IMR-90 (cell line): Measurements from ENCODE around the gene PRR27. TPM values are rescaled to one million over a fixed set of nuclear protein-coding genes. Genes with fewer than 3 reads are reported as not detected.

Experiments used
- ATAC-seq: fragments of 200-7000 bp; cut with Tn5 transposase; 2 replicates; pipeline ENCODE4 v1.9.1; 2020; ENCODE audit warnings: low read depth, mild to moderate bottlenecking, moderate library complexity
- BruUV-seq: library from RNA; stranded (reverse); fragments of 400-500 nt; replicated peaks from 2 replicates; lab custom pipeline; 2021; lab: Mats Ljungman, UMichigan
- CTCF ChIA-PET: fragments of 300-600 bp; formaldehyde crosslinking; extraction: SDS; loops from one replicate; lab custom pipeline; 2021; ENCODE audit warnings: antibody characterized with exemption; lab: Yijun Ruan, JAX
- POLR2A ChIA-PET: fragments of 300-600 bp; sonication (Branson Sonifier 250); formaldehyde crosslinking; loops from one replicate; lab custom pipeline; 2022; ENCODE audit warnings: antibody characterized with exemption; ENCODE audit not compliant: unreplicated experiment; lab: Charles Lee
- DNase-seq: peaks from one replicate; pipeline ENCODE4 v3.0.0; 2013
- H2AFZ ChIP-seq: replicated peaks from 2 replicates; pipeline ENCODE3; 2013; ENCODE audit warnings: low read length, mild to moderate bottlenecking; ENCODE audit not compliant: poor library complexity
- H2AK5ac ChIP-seq: 2 replicates; pipeline ENCODE4 v1.6.1; 2013; ENCODE audit warnings: low read depth, low read length, inconsistent platforms
- H2AK9ac ChIP-seq: replicated peaks from 2 replicates; pipeline ENCODE3; 2013; ENCODE audit warnings: mild to moderate bottlenecking, low read depth, low read length, moderate library complexity; ENCODE audit not compliant: poor library complexity
- H2BK120ac ChIP-seq: 2 replicates; pipeline ENCODE4 v1.6.1; 2013; ENCODE audit warnings: low read depth, low read length, inconsistent platforms
- H2BK15ac ChIP-seq: 3 replicates; pipeline ENCODE4 v1.6.1; 2013; ENCODE audit warnings: low read depth, low read length, inconsistent platforms
- H2BK20ac ChIP-seq: 2 replicates; pipeline ENCODE4 v1.6.1; 2013; ENCODE audit warnings: low read depth, mild to moderate bottlenecking, inconsistent platforms, low read length, moderate library complexity
- H2BK5ac ChIP-seq: 2 replicates; pipeline ENCODE4 v1.6.1; 2013; ENCODE audit warnings: mild to moderate bottlenecking, low read depth, low read length, inconsistent platforms; ENCODE audit not compliant: poor library complexity, severe bottlenecking
- H3K14ac ChIP-seq: replicated peaks from 2 replicates; pipeline ENCODE4 v1.6.1; 2013; ENCODE audit warnings: low read depth, low read length, inconsistent platforms
- H3K18ac ChIP-seq: 2 replicates; pipeline ENCODE4 v1.6.1; 2013; ENCODE audit warnings: low read depth, low read length, control low read depth
- H3K23ac ChIP-seq: 2 replicates; pipeline ENCODE4 v1.6.1; 2013; ENCODE audit warnings: low read depth, low read length, inconsistent platforms
- H3K27ac ChIP-seq: 2 replicates; pipeline ENCODE4 v1.5.1; 2013; ENCODE audit warnings: mild to moderate bottlenecking, control low read depth, low read length; ENCODE audit not compliant: insufficient read depth
- H3K27me3 ChIP-seq: 2 replicates; pipeline ENCODE4 v1.6.1; 2013; ENCODE audit warnings: low read length; ENCODE audit not compliant: control insufficient read depth, insufficient read depth
- H3K36me3 ChIP-seq: 2 replicates; pipeline ENCODE4 v1.6.1; 2013; ENCODE audit warnings: low read length, mixed read lengths; ENCODE audit not compliant: control insufficient read depth, insufficient read depth
- H3K4ac ChIP-seq: 2 replicates; pipeline ENCODE4 v1.6.1; 2013; ENCODE audit warnings: low read depth, low read length, inconsistent platforms
- H3K4me1 ChIP-seq: 2 replicates; pipeline ENCODE4 v1.6.1; 2013; ENCODE audit warnings: low read length, mixed read lengths; ENCODE audit not compliant: control insufficient read depth, insufficient read depth
- H3K4me2 ChIP-seq: 2 replicates; pipeline ENCODE4 v1.6.1; 2013; ENCODE audit warnings: low read depth, mild to moderate bottlenecking, control low read depth, low read length, moderate library complexity
- H3K4me3 ChIP-seq: 2 replicates; pipeline ENCODE4 v1.5.1; 2013; ENCODE audit warnings: low read depth, mild to moderate bottlenecking, control low read depth, low read length, moderate library complexity; ENCODE audit not compliant: insufficient read depth
- H3K56ac ChIP-seq: 2 replicates; pipeline ENCODE4 v1.6.1; 2013; ENCODE audit warnings: low read length, inconsistent platforms; ENCODE audit not compliant: insufficient read depth; ENCODE audit errors: extremely low read depth
- H3K79me1 ChIP-seq, 2 experiments: 2 replicates each; pipeline ENCODE4 v1.6.1; 2013; ENCODE audit warnings: low read length in 2 of 2, inconsistent platforms in 1 of 2, low read depth in 1 of 2
- H3K9ac ChIP-seq: 2 replicates; pipeline ENCODE4 v1.6.1; 2013; ENCODE audit warnings: low read depth, low read length, control low read depth
- H3K9me1 ChIP-seq: 2 replicates; pipeline ENCODE4 v1.6.1; 2013; ENCODE audit warnings: low read length, inconsistent platforms; ENCODE audit not compliant: insufficient read depth
- H3K9me3 ChIP-seq: 2 replicates; pipeline ENCODE4 v1.6.1; 2013; ENCODE audit warnings: low read length; ENCODE audit not compliant: control insufficient read depth, insufficient read depth
- H4K20me1 ChIP-seq: 2 replicates; pipeline ENCODE4 v1.6.1; 2013; ENCODE audit warnings: low read length, inconsistent platforms; ENCODE audit not compliant: insufficient read depth
- H4K5ac ChIP-seq: 2 replicates; pipeline ENCODE4 v1.6.1; 2013; ENCODE audit warnings: mild to moderate bottlenecking, low read depth, low read length, control low read depth
- H4K8ac ChIP-seq, 2 experiments: 2 replicates each; pipeline ENCODE4 v1.6.1; 2013; ENCODE audit warnings: low read depth in 2 of 2, low read length in 2 of 2, control low read depth in 1 of 2, inconsistent platforms in 1 of 2
- H4K91ac ChIP-seq: 2 replicates; pipeline ENCODE4 v1.6.1; 2013; ENCODE audit warnings: low read depth, low read length, inconsistent platforms; ENCODE audit not compliant: insufficient read depth
- RFX5 ChIP-seq: IDR thresholded peaks from 2 replicates; pipeline ENCODE4 v1.8.0; 2012; ENCODE audit warnings: low read depth, mild to moderate bottlenecking, low read length, moderate library complexity
- SMC3 ChIP-seq: fragments of 150-350 bp; IDR thresholded peaks from 2 replicates; pipeline ENCODE4 v1.6.1; 2016; ENCODE audit warnings: low read depth, mild to moderate bottlenecking, antibody characterized with exemption, low read length, moderate library complexity
- WGBS, 2 experiments: methylation state at CpG; one replicate each; pipeline versions ENCODE4 v1.1.5 to v1.1.7; 2013; ENCODE audit warnings: missing lambda C conversion rate in 2 of 2; ENCODE audit not compliant: insufficient read length in 1 of 2; ENCODE audit errors: extremely low coverage in 2 of 2; 5-methylcytosine and 5-hydroxymethylcytosine counted together
- dilution Hi-C: fragments of 300-500 bp; cut with HindIII; formaldehyde crosslinking; loops from one replicate; pipeline ENCODE4 v1.14.3; 2018; ENCODE audit warnings: low sequenced_read_pairs; ENCODE audit not compliant: unreplicated experiment
- in situ Hi-C: fragments of 300-500 bp; cut with MboI; formaldehyde crosslinking; loops from 3 replicates; pipeline ENCODE4 v1.14.3; 2019; ENCODE audit warnings: low sequenced_read_pairs, inconsistent platforms, mixed read lengths
- intact Hi-C: fragments of 100-400 bp; cut with micrococcal nuclease; formaldehyde crosslinking; loops from 2 replicates; pipeline ENCODE4 v1.10.0; 2022
- polyA plus RNA-seq, 3 experiments: library from polyadenylated mRNA; depleted of rRNA; stranded (reverse); fragments of >200 nt; gene quantifications; 2 replicates each; pipeline ENCODE4 v1.2.3, GENCODE V29; 2012; ENCODE audit warnings: low replicate concordance in 1 of 3
- total RNA-seq: library from RNA; depleted of rRNA; stranded (reverse); fragments of >200 nt; gene quantifications from 2 replicates; pipeline ENCODE4 v1.2.3, GENCODE V29; 2012
- TF ChIP-seq, protein P1 (sequence below): fragments of 150-350 bp; IDR thresholded peaks from 2 replicates; pipeline ENCODE4 v1.6.1; 2017; ENCODE audit warnings: mild to moderate bottlenecking, antibody characterized with exemption, low read length, low read depth

Gene PRR27
- total and polyA plus RNA-seq, 2 of the 4 experiments (the other 2 are of a cell fraction): not detected

DNA sequence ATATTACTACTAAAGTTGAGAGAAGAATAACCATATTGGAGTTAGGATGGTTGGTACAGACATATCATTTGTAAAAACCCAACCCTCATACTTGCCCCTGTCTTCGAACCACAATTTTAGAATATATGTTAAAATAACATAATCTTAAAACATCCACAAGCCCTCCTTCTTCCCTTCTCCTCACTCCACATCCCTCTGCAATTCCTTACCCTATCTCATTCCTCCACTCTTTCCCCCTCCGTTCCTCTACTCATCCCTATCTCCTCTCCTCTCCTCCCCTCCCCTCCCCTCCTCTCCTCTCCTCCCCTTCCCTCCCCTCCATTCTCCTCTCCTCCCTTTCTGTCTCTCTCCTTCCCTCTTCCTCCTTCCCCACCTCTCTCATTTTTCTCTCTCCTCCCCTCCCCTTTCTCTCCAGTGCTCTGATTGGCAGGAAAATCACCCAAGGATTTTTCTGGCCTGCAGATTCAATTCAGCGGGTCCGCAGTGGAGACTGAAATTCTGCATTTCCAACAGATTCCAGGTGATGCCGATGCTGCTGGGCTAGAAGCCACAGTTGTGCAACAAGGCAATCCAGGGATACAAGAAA is 24.1 kb downstream of the PRR27 start:
- Histone ChIP-seq H3K23ac (no peak overlapping the region), H3K36me3 (no peaks in the 10 kb centered on the region), H3K27me3 (no peaks in the 10 kb centered on the region), H3K9me3 (no peaks in the 10 kb centered on the region), H4K8ac (no peak overlapping the region), H4K91ac (no peak overlapping the region), H3K79me1 (no peaks in the 10 kb centered on the region), H3K14ac (no peak overlapping the region), H2BK120ac (no peak overlapping the region), H3K9me1 (no peaks in the 10 kb centered on the region), H2AK9ac (no peak overlapping the region), H2AFZ (no peak overlapping the region), H3K4ac (no peak overlapping the region), H4K20me1 (no peaks in the 10 kb centered on the region), H3K4me3 (no peak overlapping the region), H2BK15ac (no peak overlapping the region), H3K27ac (no peak overlapping the region), H2BK5ac (no peak overlapping the region), H4K5ac (no peak overlapping the region), H3K9ac (no peak overlapping the region), H3K4me2 (no peak overlapping the region), H2AK5ac (no peak overlapping the region), H2BK20ac (no peak overlapping the region), H3K56ac (no peak overlapping the region), H3K4me1 (no peaks in the 10 kb centered on the region), H3K18ac (no peak overlapping the region)
- POLR2A ChIA-PET: no interaction called here
- ATAC-seq (no peak), DNase-seq (no peak)
- intact Hi-C loops (no loop called here), in situ Hi-C loops (no loop called here), dilution Hi-C loops (no loop called here)
- TF ChIP-seq RFX5 (no peak), SMC3 (no peak)
- TF ChIP-seq, protein P1, sequence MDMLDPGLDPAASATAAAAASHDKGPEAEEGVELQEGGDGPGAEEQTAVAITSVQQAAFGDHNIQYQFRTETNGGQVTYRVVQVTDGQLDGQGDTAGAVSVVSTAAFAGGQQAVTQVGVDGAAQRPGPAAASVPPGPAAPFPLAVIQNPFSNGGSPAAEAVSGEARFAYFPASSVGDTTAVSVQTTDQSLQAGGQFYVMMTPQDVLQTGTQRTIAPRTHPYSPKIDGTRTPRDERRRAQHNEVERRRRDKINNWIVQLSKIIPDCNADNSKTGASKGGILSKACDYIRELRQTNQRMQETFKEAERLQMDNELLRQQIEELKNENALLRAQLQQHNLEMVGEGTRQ: no peak
- WGBS, 2 experiments: no CpG with 5 or more reads among the region's 5 CpGs
- CTCF ChIA-PET: no interaction called here
- BruUV-seq: no TSS peak
